ENCODE data around the gene RNF4.

DNA sequence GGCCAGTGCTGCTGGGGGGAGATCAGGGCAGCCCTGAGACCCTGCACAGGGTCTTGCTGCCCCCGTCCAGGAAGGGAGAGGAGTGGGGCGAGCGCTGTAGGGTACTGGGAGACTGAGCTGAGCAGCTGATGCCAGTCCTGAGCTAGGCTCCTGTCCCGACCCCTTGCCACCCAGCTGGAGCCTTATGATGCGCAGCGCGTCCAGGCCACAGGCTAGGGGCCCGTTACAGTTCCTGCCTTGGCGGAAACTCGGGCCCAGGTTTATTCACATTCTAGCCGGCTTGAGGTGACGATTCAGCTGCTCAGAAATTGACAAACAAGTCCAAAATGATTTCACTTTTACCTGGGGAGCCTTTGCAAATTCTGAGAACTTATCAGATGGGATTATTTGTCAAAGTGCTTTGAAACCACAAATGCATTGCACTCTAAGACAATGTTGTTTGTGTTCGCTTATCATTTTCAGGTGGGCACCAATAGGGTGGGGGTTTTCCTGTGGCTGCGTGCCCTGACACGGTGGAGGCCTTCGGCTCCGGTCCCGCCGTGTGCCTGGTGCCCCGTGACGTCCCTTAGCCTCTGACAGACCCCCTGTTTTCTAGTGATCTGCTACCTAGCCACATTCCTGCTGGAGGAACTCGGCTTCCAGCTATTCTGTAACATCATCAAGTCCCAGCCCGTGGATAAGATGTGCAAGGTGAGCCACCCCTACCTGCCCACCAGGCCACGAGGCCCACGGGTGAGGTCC, 31.3 kb upstream of the RNF4 start:
- TF ChIP-seq, protein P1, sequence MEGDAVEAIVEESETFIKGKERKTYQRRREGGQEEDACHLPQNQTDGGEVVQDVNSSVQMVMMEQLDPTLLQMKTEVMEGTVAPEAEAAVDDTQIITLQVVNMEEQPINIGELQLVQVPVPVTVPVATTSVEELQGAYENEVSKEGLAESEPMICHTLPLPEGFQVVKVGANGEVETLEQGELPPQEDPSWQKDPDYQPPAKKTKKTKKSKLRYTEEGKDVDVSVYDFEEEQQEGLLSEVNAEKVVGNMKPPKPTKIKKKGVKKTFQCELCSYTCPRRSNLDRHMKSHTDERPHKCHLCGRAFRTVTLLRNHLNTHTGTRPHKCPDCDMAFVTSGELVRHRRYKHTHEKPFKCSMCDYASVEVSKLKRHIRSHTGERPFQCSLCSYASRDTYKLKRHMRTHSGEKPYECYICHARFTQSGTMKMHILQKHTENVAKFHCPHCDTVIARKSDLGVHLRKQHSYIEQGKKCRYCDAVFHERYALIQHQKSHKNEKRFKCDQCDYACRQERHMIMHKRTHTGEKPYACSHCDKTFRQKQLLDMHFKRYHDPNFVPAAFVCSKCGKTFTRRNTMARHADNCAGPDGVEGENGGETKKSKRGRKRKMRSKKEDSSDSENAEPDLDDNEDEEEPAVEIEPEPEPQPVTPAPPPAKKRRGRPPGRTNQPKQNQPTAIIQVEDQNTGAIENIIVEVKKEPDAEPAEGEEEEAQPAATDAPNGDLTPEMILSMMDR (IDR thresholded peaks at IDR 0.05; ENCODE audit: low read length), result no peak
- no peak for TF ChIP-seq EZH2 (IDR thresholded peaks at IDR 0.05; ENCODE audit: borderline replicate concordance, low read length)
